SK-N-MC (cell line): Measurements from ENCODE around the gene RPRML.

Experiments used
- EZH2 ChIP-seq: fragments of 200-600 bp; sonication (generic); IDR thresholded peaks from one replicate; pipeline ENCODE4 v1.6.1; 2017; ENCODE audit warnings: antibody characterized with exemption
- FOXP2 ChIP-seq: optimal IDR thresholded peaks from 2 replicates; pipeline ENCODE3; 2011; ENCODE audit warnings: mild to moderate bottlenecking, moderate library complexity; ENCODE audit not compliant: insufficient read depth; ENCODE audit errors: extremely low read length, control extremely low read depth
- POLR2AphosphoS5 ChIP-seq: IDR thresholded peaks from 2 replicates; pipeline ENCODE4 v1.6.1; 2012; ENCODE audit warnings: mild to moderate bottlenecking, low read depth, low read length, borderline replicate concordance

DNA sequence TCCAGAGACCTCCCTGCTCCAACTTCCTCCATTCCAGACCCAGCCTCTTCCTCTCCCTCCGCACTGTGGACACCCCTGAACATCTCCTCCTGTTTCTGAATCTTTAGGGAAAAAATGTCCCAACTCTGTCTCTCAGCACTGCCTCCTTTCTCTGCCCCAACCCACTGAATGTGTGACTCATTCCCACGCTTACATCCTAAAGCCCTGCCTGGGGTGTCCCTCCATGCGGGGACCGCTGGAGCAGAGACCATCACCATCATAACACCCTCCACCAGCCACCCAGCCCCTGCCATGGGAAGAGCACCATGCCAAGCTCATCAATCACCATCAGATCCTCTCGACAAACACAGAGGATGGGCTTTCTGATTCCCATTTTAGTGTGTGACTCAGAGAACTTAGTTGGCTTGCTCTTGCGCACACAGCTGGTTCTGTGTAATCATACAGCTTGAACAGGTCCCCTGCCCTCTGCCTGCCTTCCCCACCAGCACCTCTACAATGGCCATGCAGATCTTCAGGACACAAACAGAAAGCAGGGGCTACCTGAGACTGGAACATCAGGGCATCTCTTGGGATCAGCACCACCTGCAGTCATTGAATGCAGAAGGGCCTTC lies 10.7 kb downstream of the RPRML start:
- TF ChIP-seq EZH2 (no peak), POLR2AphosphoS5 (no peak), FOXP2 (no peak)
